H1 (cell line): Measurements from ENCODE around the gene SFTPA1. TPM values are rescaled to one million over a fixed set of nuclear protein-coding genes. Genes with fewer than 3 reads are reported as not detected.

Source experiments
- JUN ChIP-seq: IDR thresholded peaks from 2 replicates; pipeline ENCODE4 v1.6.1; 2011; ENCODE audit warnings: low read depth, mild to moderate bottlenecking, improper control_type of control experiment, low read length
- polyA plus RNA-seq, 7 experiments: library from polyadenylated mRNA; depleted of rRNA in 3 of 7; stranded (reverse) in 5 of 7; unstranded in 2 of 7; fragments of >200 nt in 5 of 7; fragments of 200-250 nt in 2 of 7; gene quantifications; 1 replicate in 5 of 7; 2 replicates in 1 of 7; 4 replicates in 1 of 7; pipeline versions ENCODE4 v1.2.1 to v1.2.3, GENCODE V29; 2011 to 2013; ENCODE audit warnings: missing spikeins in 2 of 7, mixed read lengths in 2 of 7
- total RNA-seq: library from RNA; stranded (reverse); fragmentation: NEBNext Ultra II Directional; extraction: Animal tissue kit (Norgen Biotek cat#: 25700); gene quantifications from 2 replicates; pipeline ENCODE4 v1.2.1, GENCODE V29; 2021

SFTPA1 gene
- total and polyA plus RNA-seq, 2 of the 8 experiments (the other 6 are each of a cell fraction or from before 2014, with no cell fraction given): not detected

DNA sequence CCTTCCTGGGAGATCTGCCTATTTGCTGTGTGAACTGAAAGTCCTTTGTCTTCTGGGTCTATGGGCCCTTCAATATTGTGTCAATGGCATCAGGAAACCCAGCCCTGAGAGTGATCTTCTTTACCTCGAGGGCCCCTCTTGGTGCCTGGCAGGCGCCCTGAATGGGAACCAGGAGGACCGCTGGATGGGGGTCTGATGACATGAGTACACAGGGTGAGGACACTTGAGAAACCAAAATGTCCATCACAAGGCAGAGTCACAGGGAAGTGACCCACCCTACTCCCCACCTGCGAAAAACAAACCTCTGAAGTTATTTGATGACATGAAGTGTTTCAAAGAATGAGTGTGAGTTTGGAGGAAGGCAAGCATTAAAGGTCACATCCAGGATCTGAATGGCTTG lies 17.3 kb downstream of the SFTPA1 start (continued):
- TF ChIP-seq JUN: no peak
